OCI-LY7 (cell line): Measurements from ENCODE around the gene CDK5R2.

ENCODE experiments used
- EZH2phosphoT487 ChIP-seq: fragments of 200-600 bp; sonication (generic); IDR thresholded peaks from 2 replicates; pipeline ENCODE4 v1.6.1; 2018; ENCODE audit warnings: low read depth, borderline replicate concordance, mild to moderate bottlenecking, mixed run types, antibody characterized with exemption, low read length, moderate library complexity, mixed read lengths
- TF ChIP-seq, protein P1 (sequence below): fragments of 200-600 bp; sonication (generic); conservative IDR thresholded peaks from 2 replicates; pipeline ENCODE4 v1.5.1; 2014; ENCODE audit warnings: mild to moderate bottlenecking, antibody characterized with exemption, low read length, moderate library complexity, mixed read lengths

DNA sequence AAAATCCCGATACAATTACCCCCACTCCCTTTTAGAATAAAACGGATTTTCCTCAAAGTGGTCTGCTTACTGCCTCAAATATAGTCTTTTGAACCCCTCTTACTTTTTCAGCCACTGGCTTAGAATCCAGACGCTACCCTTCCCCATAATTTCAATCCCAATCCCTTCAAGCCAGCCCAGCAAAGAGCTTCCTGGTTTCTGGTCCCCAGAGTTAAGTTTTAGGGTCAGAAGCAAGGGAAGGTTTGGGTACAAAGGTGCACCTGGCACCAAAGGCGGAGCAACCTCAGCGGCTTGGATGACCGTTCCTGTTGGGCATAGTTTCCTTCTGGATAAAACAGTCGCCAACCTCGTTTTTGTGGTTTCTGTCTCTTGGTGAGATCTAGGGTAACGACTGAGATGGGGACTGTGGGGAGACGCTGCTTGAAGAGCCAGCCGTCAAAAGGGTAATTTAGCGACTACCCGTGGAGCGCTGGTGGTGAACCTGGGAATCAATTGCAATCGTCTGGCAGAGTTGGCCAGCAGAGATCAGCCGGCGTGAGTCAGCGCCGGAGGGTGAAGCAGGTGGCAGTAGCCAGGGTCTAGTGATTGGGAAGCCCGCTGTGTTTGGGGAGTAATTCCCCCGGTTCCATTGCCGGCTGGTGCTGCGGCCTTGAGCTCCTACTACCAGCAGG lies 23.9 kb downstream of the CDK5R2 start:
- TF ChIP-seq, protein P1, sequence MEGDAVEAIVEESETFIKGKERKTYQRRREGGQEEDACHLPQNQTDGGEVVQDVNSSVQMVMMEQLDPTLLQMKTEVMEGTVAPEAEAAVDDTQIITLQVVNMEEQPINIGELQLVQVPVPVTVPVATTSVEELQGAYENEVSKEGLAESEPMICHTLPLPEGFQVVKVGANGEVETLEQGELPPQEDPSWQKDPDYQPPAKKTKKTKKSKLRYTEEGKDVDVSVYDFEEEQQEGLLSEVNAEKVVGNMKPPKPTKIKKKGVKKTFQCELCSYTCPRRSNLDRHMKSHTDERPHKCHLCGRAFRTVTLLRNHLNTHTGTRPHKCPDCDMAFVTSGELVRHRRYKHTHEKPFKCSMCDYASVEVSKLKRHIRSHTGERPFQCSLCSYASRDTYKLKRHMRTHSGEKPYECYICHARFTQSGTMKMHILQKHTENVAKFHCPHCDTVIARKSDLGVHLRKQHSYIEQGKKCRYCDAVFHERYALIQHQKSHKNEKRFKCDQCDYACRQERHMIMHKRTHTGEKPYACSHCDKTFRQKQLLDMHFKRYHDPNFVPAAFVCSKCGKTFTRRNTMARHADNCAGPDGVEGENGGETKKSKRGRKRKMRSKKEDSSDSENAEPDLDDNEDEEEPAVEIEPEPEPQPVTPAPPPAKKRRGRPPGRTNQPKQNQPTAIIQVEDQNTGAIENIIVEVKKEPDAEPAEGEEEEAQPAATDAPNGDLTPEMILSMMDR = no peak
- no peak for TF ChIP-seq EZH2phosphoT487
